HepG2 (cell line): ENCODE measurements around the gene FAM174C. TPM values are rescaled to one million over a fixed set of nuclear protein-coding genes. Genes with fewer than 3 reads are reported as not detected.

Experiments used
- AFF4 ChIP-seq: sonication (generic); formaldehyde crosslinking; IDR thresholded peaks from 2 replicates; pipeline ENCODE4 v1.4.0; 2020; ENCODE audit warnings: missing genetic modification reagents
- ATF7-NPFF ChIP-seq: sonication (generic); formaldehyde crosslinking; IDR thresholded peaks from 2 replicates; pipeline ENCODE4 v1.8.1; 2023; ENCODE audit warnings: mild to moderate bottlenecking, low read depth, missing genetic modification reagents, moderate library complexity
- GATAD1 ChIP-seq: IDR thresholded peaks from 2 replicates; pipeline ENCODE4 v1.6.1; 2016; ENCODE audit warnings: missing genetic modification reagents, missing compliant biosample characterization
- GATAD2A ChIP-seq: IDR thresholded peaks from 2 replicates; pipeline ENCODE4 v1.6.1; 2016
- GPN1 ChIP-seq: sonication (generic); formaldehyde crosslinking; IDR thresholded peaks from 2 replicates; pipeline ENCODE4 v1.5.1; 2020; ENCODE audit warnings: missing genetic modification reagents, borderline replicate concordance
- HBP1 ChIP-seq: IDR thresholded peaks from 2 replicates; pipeline ENCODE4 v1.6.1; 2016; ENCODE audit warnings: low read depth, control low read depth
- HOXA3 ChIP-seq: sonication (generic); formaldehyde crosslinking; IDR thresholded peaks from 2 replicates; pipeline ENCODE4 v1.5.0; 2020; ENCODE audit warnings: missing genetic modification reagents
- IKZF1 ChIP-seq: fragments of 450-650 bp; IDR thresholded peaks from 2 replicates; pipeline ENCODE4 v1.7.1; 2016
- NAIF1 ChIP-seq: sonication (generic); formaldehyde crosslinking; IDR thresholded peaks from 2 replicates; pipeline ENCODE4 v1.5.0; 2020; ENCODE audit warnings: mild to moderate bottlenecking, missing genetic modification reagents, borderline replicate concordance
- NONO ChIP-seq, 2 experiments: fragments of 450-650 bp in 1 of 2; sonication (generic) in 1 of 2; formaldehyde crosslinking in 1 of 2; IDR thresholded peaks in 1 of 2; conservative IDR thresholded peaks in 1 of 2; 2 replicates each; pipeline versions ENCODE4 v1.6.1 to v1.8.0; 2017 to 2022; ENCODE audit warnings: mild to moderate bottlenecking in 1 of 2, missing genetic modification reagents in 1 of 2, moderate library complexity in 1 of 2
- SMARCC2 ChIP-seq: fragments of 450-650 bp; IDR thresholded peaks from 2 replicates; pipeline ENCODE4 v1.6.1; 2017; ENCODE audit warnings: antibody characterized with exemption, mild to moderate bottlenecking
- SRY ChIP-seq: sonication (generic); formaldehyde crosslinking; IDR thresholded peaks from 2 replicates; pipeline ENCODE4 v1.8.0; 2022; ENCODE audit warnings: mild to moderate bottlenecking, missing genetic modification reagents
- STAT5B ChIP-seq: sonication (generic); formaldehyde crosslinking; IDR thresholded peaks from 2 replicates; pipeline ENCODE4 v1.4.0; 2020; ENCODE audit warnings: missing genetic modification reagents
- THAP9 ChIP-seq: sonication (generic); formaldehyde crosslinking; IDR thresholded peaks from 2 replicates; pipeline ENCODE4; 2020; ENCODE audit warnings: missing genetic modification reagents, mild to moderate bottlenecking, borderline replicate concordance
- U2AF2 ChIP-seq: fragments of 200-400 bp; formaldehyde crosslinking; IDR thresholded peaks from 2 replicates; pipeline ENCODE4 v1.6.1; 2017; ENCODE audit warnings: low read depth, mild to moderate bottlenecking, low read length
- XRCC5 ChIP-seq: fragments of 200-400 bp; formaldehyde crosslinking; optimal IDR thresholded peaks from 2 replicates; pipeline ENCODE3; 2017; ENCODE audit warnings: mild to moderate bottlenecking, low read length
- YEATS4 ChIP-seq: sonication (generic); formaldehyde crosslinking; IDR thresholded peaks from 2 replicates; pipeline ENCODE4 v1.4.0; 2020; ENCODE audit warnings: missing genetic modification reagents, borderline replicate concordance
- ZBTB20 ChIP-seq: sonication (generic); formaldehyde crosslinking; IDR thresholded peaks from 2 replicates; pipeline ENCODE4 v1.8.1; 2023; ENCODE audit warnings: missing genetic modification reagents, low read depth, mild to moderate bottlenecking, borderline replicate concordance
- ZNF10 ChIP-seq: sonication (generic); formaldehyde crosslinking; IDR thresholded peaks from 2 replicates; pipeline ENCODE4 v1.4.0; 2020; ENCODE audit warnings: mild to moderate bottlenecking, low read depth, missing genetic modification reagents, borderline replicate concordance
- ZNF264 ChIP-seq: sonication (generic); formaldehyde crosslinking; IDR thresholded peaks from 2 replicates; pipeline ENCODE4 v1.4.0; 2020; ENCODE audit warnings: missing genetic modification reagents
- ZNF333 ChIP-seq: sonication (generic); formaldehyde crosslinking; IDR thresholded peaks from 2 replicates; pipeline ENCODE4 v1.4.0; 2020; ENCODE audit warnings: mild to moderate bottlenecking, missing genetic modification reagents, borderline replicate concordance
- ZNF382 ChIP-seq: sonication (generic); formaldehyde crosslinking; IDR thresholded peaks from 2 replicates; pipeline ENCODE4 v1.5.0; 2020; ENCODE audit warnings: missing genetic modification reagents, mild to moderate bottlenecking, borderline replicate concordance
- ZNF557 ChIP-seq: sonication (generic); formaldehyde crosslinking; IDR thresholded peaks from 2 replicates; pipeline ENCODE4 v1.4.0; 2020; ENCODE audit warnings: missing genetic modification reagents
- ZNF850 ChIP-seq: sonication (generic); formaldehyde crosslinking; conservative IDR thresholded peaks from 2 replicates; pipeline ENCODE4 v1.9.0; 2021; ENCODE audit warnings: mild to moderate bottlenecking, missing genetic modification reagents
- polyA plus RNA-seq, 8 experiments: library from polyadenylated mRNA; depleted of rRNA in 3 of 8; stranded (reverse) in 7 of 8; unstranded in 1 of 8; fragments of >200 nt; fragmentation: Illumina TruSeq in 4 of 8; extraction: Trizol in 4 of 8; gene quantifications; 2 replicates each; pipeline versions ENCODE4 v1.2.1 to v1.2.3, GENCODE V29; 2011 to 2016; ENCODE audit warnings: low read depth in 4 of 8, missing spikeins in 1 of 8, mixed read lengths in 1 of 8; ENCODE audit not compliant: insufficient read depth in 1 of 8
- total RNA-seq, 5 experiments: library from RNA; depleted of rRNA; stranded (reverse); fragments of >200 nt; fragmentation: Illumina TruSeq; extraction: Trizol; gene quantifications; 2 replicates each; pipeline ENCODE4 v1.2.3, GENCODE V29; 2016; ENCODE audit warnings: low read depth in 1 of 5

Gene FAM174C
- total and polyA plus RNA-seq, 2 of the 13 experiments (the other 11 are each of a cell fraction or from before 2014, with no cell fraction given), result 19.5 to 31.3 TPM

GRCh38 chr19:1266916-1267476, 8.3 kb upstream of the FAM174C start (continued):
- no peak for TF ChIP-seq AFF4 (CRISPR knock-in tag)
- TF ChIP-seq ZNF264 (CRISPR knock-in tag), result no peak
- TF ChIP-seq NONO (IDR thresholded peaks at IDR 0.05), result no peak
- no peak for TF ChIP-seq NONO (CRISPR knock-in tag; conservative IDR thresholded peaks at IDR 0.05)
- TF ChIP-seq ZNF382, result no peak
- TF ChIP-seq GATAD2A (CRISPR knock-in tag), result no peak
- TF ChIP-seq ZNF333 (CRISPR knock-in tag), result 0 out of 2 replicates have a peak, but pooled peaks have one; percentile 36
- peak; percentile 44 for TF ChIP-seq HOXA3 (CRISPR knock-in tag)
- TF ChIP-seq U2AF2, result no peak
- TF ChIP-seq XRCC5, result no peak
- peak; percentile 55; the same call in 1 of the 2 replicates for TF ChIP-seq SRY (CRISPR knock-in tag)
- TF ChIP-seq ZNF557 (CRISPR knock-in tag), result no peak
- TF ChIP-seq IKZF1, result no peak
- TF ChIP-seq HBP1 (CRISPR knock-in tag), result 0 out of 2 replicates have a peak, but pooled peaks have one; percentile 23
- no peak for TF ChIP-seq GATAD1
- no peak for TF ChIP-seq THAP9 (CRISPR knock-in tag)
- no peak for TF ChIP-seq SMARCC2
- no peak for TF ChIP-seq ZNF850 (CRISPR knock-in tag)
- TF ChIP-seq ZBTB20 (CRISPR knock-in tag), result 0 out of 2 replicates have a peak, but pooled peaks have one; percentile 23
- TF ChIP-seq STAT5B, result no peak
- TF ChIP-seq NAIF1 (CRISPR knock-in tag), result no peak
- peak; percentile 34 for TF ChIP-seq YEATS4 (CRISPR knock-in tag)
- no peak for TF ChIP-seq ZNF10 (CRISPR knock-in tag)
- TF ChIP-seq ATF7-NPFF (CRISPR knock-in tag), result no peak
- TF ChIP-seq GPN1 (CRISPR knock-in tag), result no peak
